ENCODE results near the gene SLC8B1. TPM values are rescaled to one million over a fixed set of nuclear protein-coding genes. Genes with fewer than 3 reads are reported as not detected.

SLC8B1 gene
- total RNA-seq, 1 donor from 2014 or later: 42.2 TPM

DNA sequence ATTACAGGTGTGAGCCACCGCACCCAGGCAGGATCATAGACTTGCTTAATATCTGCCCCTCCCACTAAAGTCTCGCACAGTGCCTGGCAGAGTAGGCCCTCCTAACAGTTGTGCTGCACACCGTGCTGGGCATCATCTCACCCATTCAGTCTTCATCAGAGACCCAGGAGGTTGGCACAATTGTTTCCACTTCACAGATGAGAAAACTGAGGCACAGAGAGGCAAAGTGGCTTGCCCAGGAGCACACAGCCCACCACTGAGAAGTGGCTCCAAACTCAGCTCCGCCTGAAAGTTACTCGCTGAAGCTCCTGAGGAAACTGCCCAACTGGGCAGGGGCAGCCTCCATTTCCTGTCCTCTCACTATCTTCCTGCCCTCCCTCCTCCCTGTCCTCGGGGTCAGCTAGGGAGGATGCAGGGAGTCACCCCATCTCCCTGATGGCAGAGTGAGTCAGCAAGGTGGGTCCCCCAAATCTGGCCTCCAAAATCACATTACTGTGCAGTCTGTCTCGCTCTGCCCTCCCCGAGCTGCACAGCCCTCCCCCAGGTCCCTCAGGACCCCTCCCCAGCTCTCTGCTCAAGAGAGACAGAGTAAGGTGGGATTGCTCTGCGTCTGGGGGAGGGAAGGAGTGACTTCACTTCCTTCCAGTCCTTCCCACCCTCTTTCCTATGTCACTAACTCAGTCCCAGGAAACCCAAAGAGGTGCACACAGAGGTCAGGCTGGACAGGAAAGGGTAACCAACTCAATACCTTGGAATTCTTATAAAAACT is 5.7 kb downstream of the SLC8B1 start:
- Histone ChIP-seq H3K4me1 (peaks cover 45% of the 10 kb centered on the region), H3K36me3 (peaks cover 0 to 17% of the 10 kb centered on the region in 2 donors), H3K27ac (peak overlapping the region; percentile 19), H3K27me3 (no peaks in the 10 kb centered on the region), H3K9me3 (no peaks in the 10 kb centered on the region), H3K4me3 (no peak overlapping the region)
- intact Hi-C loops (cut with DNase I): no loop called here
- DNase-seq (ENCODE audit: extremely low spot score in 2 of 2): no peak
- TF ChIP-seq CTCF (IDR thresholded peaks at IDR 0.05) (no peak), POLR2A (IDR thresholded peaks at IDR 0.05) (no peak), POLR2AphosphoS5 (IDR thresholded peaks at IDR 0.05; ENCODE audit: insufficient read depth in 1 of 2, low read depth in 1 of 2) (no peak)

DNA sequence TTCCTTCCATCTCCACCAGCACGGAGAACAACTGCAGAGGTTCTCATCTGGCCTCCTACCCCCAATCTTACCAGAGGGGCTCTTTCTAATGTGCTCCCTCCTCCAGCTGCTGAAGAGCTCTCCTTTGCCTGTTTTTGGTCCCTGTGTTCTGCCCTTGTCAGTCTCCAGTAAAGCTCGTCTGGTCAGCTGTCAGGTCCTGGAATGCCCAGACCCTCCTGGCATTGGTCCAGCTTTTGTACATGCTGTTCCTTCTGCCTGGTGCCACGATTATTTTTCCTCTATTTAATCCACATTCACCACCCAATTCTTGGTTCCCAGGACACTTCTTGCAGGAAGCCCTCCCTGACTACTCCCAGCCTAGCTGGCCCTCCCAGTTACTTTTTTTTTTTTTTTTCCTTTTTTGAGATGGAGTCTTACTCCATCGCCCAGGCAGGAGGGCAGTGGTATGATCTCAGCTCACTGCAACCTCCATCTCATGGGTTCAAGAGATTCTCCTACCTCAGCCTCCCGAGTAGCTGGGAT is 6.5 kb downstream of the SLC8B1 start:
- H3K27ac ChIP-seq: no peak overlapping the region
- no peaks in the 10 kb centered on the region for H3K9me3 ChIP-seq
- no peaks in the 10 kb centered on the region for H3K27me3 ChIP-seq
- H3K36me3 ChIP-seq: peaks cover 0 to 17% of the 10 kb centered on the region in 2 donors
- H3K4me3 ChIP-seq: no peak overlapping the region
- TF ChIP-seq CTCF (IDR thresholded peaks at IDR 0.05) (no peak), POLR2A (IDR thresholded peaks at IDR 0.05) (no peak), POLR2AphosphoS5 (IDR thresholded peaks at IDR 0.05; ENCODE audit: insufficient read depth in 1 of 2, low read depth in 1 of 2) (no peak)
- DNase-seq (ENCODE audit: extremely low spot score in 2 of 2): no peak
- H3K4me1 ChIP-seq: peaks cover 38% of the 10 kb centered on the region
- intact Hi-C loops (cut with DNase I): no loop called here

- Histone ChIP-seq H3K4me3 (no peak overlapping the region), H3K27me3 (no peaks in the 10 kb centered on the region), H3K9me3 (no peaks in the 10 kb centered on the region), H3K36me3 (peaks cover 0 to 17% of the 10 kb centered on the region in 2 donors), H3K4me1 (peaks cover 25% of the 10 kb centered on the region), H3K27ac (peak overlapping the region; percentile 51)
- intact Hi-C loops (cut with DNase I): no loop called here
- no peak for TF ChIP-seq POLR2A (IDR thresholded peaks at IDR 0.05)
- no peak for TF ChIP-seq CTCF (IDR thresholded peaks at IDR 0.05)
- TF ChIP-seq POLR2AphosphoS5 (IDR thresholded peaks at IDR 0.05; ENCODE audit: insufficient read depth in 1 of 2, low read depth in 1 of 2): no peak
- DNase-seq (ENCODE audit: extremely low spot score in 2 of 2): no peak
Observed at GRCh38 chr12:113326775-113327395, 8.0 kb downstream of the SLC8B1 start.

- Histone ChIP-seq H3K9me3 (no peaks in the 10 kb centered on the region), H3K36me3 (peaks cover 0 to 20% of the 10 kb centered on the region in 2 donors), H3K4me3 (no peak overlapping the region), H3K27me3 (no peaks in the 10 kb centered on the region), H3K27ac (peak overlapping the region; percentile 51), H3K4me1 (peaks cover 25% of the 10 kb centered on the region)
- TF ChIP-seq POLR2AphosphoS5 (IDR thresholded peaks at IDR 0.05; ENCODE audit: insufficient read depth in 1 of 2, low read depth in 1 of 2) (no peak), CTCF (IDR thresholded peaks at IDR 0.05) (no peak), POLR2A (IDR thresholded peaks at IDR 0.05) (no peak)
- intact Hi-C loops (cut with DNase I): no loop called here
- DNase-seq (ENCODE audit: extremely low spot score in 2 of 2): no peak
Observed at GRCh38 chr12:113325916-113326315, 9.0 kb downstream of the SLC8B1 start.

DNA sequence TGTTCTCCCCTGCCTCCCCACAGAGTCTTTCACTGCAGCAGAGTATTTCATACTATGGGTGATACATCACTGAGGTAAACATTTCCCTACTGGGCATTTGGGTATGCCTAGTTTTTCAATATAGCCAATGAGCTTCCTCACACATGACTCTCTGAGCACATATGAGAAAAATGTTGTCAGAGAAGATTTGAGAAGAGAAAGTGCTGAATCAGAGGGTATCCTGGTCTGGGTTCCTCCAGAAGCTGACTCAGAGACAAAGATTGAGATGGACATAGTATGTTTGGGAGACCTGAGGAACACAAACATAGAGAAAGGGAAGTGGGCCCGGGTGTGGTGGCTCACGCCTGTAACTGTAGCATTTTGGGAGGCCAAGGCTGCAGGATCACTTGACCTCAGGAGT is 12.6 kb downstream of the SLC8B1 start:
- DNase-seq (ENCODE audit: extremely low spot score in 2 of 2): no peak
- Histone ChIP-seq H3K9me3 (no peaks in the 10 kb centered on the region), H3K27ac (no peak overlapping the region), H3K4me1 (peaks cover 19% of the 10 kb centered on the region), H3K27me3 (no peaks in the 10 kb centered on the region), H3K36me3 (peaks cover 0 to 36% of the 10 kb centered on the region in 2 donors), H3K4me3 (no peak overlapping the region)
- intact Hi-C loops (cut with DNase I): no loop called here
- TF ChIP-seq POLR2AphosphoS5 (IDR thresholded peaks at IDR 0.05; ENCODE audit: insufficient read depth in 1 of 2, low read depth in 1 of 2) (peak in 1 of 2 donors; percentile 23), CTCF (IDR thresholded peaks at IDR 0.05) (no peak)

Measured in vagina (tissue), 2 donors.